Thyroid gland (tissue), 4 donors: ENCODE results near the gene GRIP2.

Source experiments
- CTCF ChIP-seq, 6 experiments: fragments of 200-600 bp in 3 of 6; fragments of 450-650 bp in 3 of 6; sonication (generic) in 3 of 6; IDR thresholded peaks; one replicate each; pipeline ENCODE4 v1.5.1; 2016 to 2019; ENCODE audit warnings: antibody characterized with exemption in 6 of 6, mild to moderate bottlenecking in 2 of 6, inconsistent platforms in 1 of 6, moderate library complexity in 1 of 6
- POLR2A ChIP-seq, 2 donors: fragments of 450-650 bp; IDR thresholded peaks; one replicate each; pipeline ENCODE4 v1.6.1; 2017; ENCODE audit warnings: antibody characterized with exemption in 2 of 2, mild to moderate bottlenecking in 2 of 2, moderate library complexity in 1 of 2

GRCh38 chr3:14477311-14477935 is 62.7 kb downstream of the GRIP2 start:
- TF ChIP-seq CTCF (IDR thresholded peaks at IDR 0.05) (no peak), POLR2A (IDR thresholded peaks at IDR 0.05) (no peak)
